PC-3 (cell line): ENCODE measurements around the gene CAMK2B.

Source experiments
- EZH2 ChIP-seq: fragments of 300-600 bp; sonication (generic); IDR thresholded peaks from one replicate; pipeline ENCODE4 v1.6.1; 2017; ENCODE audit warnings: antibody characterized with exemption, mild to moderate bottlenecking, low read length; ENCODE audit not compliant: unreplicated experiment
- EZH2phosphoT487 ChIP-seq: fragments of 300-600 bp; sonication (generic); IDR thresholded peaks from 2 replicates; pipeline ENCODE4 v1.6.1; 2018; ENCODE audit warnings: mild to moderate bottlenecking, antibody characterized with exemption, low read length, borderline replicate concordance
- TF ChIP-seq, protein P1 (sequence below): fragments of 300-600 bp; sonication (generic); conservative IDR thresholded peaks from 2 replicates; pipeline ENCODE4 v1.5.1; 2017; ENCODE audit warnings: antibody characterized with exemption, low read depth, mild to moderate bottlenecking, low read length

DNA sequence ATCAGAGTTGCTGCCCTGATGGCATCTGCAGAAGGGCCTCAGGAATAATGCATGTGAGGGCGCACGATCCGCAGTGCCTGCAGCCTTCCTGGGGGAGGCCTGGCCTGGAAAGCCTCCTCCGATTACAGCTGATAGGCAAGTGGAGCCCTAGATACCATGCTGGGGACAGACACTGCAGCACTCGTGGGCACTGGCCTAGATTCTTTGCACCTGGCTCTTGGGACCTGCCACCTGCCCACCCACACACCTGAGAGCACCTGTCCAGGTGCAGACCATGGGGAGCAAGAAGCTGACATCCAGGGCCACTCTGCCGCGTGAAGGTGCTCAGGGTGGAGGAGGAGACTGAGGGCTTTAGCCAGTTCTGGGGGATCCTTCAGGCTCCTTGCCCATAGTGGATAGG lies 109.9 kb downstream of the CAMK2B start:
- no peak for TF ChIP-seq EZH2
- TF ChIP-seq, protein P1, sequence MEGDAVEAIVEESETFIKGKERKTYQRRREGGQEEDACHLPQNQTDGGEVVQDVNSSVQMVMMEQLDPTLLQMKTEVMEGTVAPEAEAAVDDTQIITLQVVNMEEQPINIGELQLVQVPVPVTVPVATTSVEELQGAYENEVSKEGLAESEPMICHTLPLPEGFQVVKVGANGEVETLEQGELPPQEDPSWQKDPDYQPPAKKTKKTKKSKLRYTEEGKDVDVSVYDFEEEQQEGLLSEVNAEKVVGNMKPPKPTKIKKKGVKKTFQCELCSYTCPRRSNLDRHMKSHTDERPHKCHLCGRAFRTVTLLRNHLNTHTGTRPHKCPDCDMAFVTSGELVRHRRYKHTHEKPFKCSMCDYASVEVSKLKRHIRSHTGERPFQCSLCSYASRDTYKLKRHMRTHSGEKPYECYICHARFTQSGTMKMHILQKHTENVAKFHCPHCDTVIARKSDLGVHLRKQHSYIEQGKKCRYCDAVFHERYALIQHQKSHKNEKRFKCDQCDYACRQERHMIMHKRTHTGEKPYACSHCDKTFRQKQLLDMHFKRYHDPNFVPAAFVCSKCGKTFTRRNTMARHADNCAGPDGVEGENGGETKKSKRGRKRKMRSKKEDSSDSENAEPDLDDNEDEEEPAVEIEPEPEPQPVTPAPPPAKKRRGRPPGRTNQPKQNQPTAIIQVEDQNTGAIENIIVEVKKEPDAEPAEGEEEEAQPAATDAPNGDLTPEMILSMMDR, result no peak
- TF ChIP-seq EZH2phosphoT487, result no peak
